Measurements from ENCODE around the gene TTLL7.

DNA sequence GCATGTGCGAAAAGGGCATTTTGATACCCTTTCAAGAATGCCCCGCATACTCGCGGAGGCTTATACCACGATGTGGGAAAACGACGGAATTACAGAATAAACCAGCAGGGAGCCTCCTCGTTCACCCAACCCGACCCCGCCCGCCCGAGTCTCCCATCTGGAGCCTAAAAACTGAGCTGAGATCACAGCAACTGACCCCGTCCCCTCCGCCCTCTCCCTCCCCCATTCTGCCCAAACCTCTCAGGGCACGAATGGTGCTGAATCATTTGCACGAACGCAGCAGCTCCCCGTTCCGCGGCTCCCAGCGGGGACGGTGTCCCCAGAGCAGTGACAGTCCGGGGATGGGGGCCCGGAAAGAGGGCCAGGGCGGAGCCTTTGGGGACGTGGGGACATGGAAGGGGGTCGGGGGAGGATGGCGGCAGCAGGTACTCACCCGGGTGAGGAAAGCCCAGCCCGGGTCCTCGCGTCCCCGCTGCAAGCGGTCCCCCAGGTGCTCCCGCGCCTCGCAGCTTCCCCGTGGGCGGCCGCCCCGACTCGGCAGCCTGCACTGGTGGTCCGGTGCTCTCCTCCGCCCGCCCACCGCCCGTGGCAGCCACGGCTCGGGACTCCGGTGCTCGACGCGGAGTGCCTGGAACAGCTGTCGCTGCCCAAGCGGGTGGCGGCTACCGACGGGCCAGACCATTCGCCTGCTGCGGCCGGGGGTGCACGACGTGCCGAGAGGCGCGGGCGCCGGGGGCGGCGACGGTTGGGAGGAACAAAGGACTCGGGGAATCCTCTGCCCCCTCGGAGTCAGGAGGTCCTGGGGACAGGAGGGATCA lies at the start of gene TTLL7:
- TF ChIP-seq POLR2A (IDR thresholded peaks at IDR 0.05): no peak
- TF ChIP-seq, protein P1, sequence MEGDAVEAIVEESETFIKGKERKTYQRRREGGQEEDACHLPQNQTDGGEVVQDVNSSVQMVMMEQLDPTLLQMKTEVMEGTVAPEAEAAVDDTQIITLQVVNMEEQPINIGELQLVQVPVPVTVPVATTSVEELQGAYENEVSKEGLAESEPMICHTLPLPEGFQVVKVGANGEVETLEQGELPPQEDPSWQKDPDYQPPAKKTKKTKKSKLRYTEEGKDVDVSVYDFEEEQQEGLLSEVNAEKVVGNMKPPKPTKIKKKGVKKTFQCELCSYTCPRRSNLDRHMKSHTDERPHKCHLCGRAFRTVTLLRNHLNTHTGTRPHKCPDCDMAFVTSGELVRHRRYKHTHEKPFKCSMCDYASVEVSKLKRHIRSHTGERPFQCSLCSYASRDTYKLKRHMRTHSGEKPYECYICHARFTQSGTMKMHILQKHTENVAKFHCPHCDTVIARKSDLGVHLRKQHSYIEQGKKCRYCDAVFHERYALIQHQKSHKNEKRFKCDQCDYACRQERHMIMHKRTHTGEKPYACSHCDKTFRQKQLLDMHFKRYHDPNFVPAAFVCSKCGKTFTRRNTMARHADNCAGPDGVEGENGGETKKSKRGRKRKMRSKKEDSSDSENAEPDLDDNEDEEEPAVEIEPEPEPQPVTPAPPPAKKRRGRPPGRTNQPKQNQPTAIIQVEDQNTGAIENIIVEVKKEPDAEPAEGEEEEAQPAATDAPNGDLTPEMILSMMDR (IDR thresholded peaks at IDR 0.05): no peak

All from vagina (tissue), 2 donors.